C4-2B (cell line): ENCODE measurements around the gene PXT1.

Experiments used
- ZFX ChIP-seq: fragments of 450-650 bp; IDR thresholded peaks from 2 replicates; pipeline ENCODE4 v1.6.1; 2017
- TF ChIP-seq, protein P1 (sequence below): fragments of 450-650 bp; conservative IDR thresholded peaks from 2 replicates; pipeline ENCODE4 v1.5.1; 2017; ENCODE audit warnings: mild to moderate bottlenecking

DNA sequence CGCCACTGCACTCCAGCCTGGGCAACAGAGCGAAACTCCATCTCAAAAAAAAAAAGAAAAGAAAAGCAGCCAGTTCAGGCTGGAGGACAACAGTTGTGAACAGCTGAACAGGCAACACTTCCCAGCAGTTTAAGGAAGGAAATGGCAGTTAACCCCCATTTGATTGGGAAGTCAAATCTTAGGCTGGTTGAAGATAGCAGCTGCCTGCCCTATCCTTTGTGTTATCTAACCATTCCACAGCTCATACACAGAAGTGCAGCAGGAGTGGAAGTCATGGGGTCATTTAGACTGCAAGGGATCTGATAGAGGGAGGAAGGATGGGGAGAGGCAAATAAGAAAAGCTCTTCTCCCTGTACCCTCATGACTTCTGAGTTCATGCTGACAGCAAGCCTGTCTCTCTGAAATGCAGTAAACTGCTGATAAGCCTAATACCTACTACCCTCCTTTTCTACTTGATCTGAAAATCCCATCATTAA, 35.4 kb upstream of the PXT1 start:
- TF ChIP-seq, protein P1, sequence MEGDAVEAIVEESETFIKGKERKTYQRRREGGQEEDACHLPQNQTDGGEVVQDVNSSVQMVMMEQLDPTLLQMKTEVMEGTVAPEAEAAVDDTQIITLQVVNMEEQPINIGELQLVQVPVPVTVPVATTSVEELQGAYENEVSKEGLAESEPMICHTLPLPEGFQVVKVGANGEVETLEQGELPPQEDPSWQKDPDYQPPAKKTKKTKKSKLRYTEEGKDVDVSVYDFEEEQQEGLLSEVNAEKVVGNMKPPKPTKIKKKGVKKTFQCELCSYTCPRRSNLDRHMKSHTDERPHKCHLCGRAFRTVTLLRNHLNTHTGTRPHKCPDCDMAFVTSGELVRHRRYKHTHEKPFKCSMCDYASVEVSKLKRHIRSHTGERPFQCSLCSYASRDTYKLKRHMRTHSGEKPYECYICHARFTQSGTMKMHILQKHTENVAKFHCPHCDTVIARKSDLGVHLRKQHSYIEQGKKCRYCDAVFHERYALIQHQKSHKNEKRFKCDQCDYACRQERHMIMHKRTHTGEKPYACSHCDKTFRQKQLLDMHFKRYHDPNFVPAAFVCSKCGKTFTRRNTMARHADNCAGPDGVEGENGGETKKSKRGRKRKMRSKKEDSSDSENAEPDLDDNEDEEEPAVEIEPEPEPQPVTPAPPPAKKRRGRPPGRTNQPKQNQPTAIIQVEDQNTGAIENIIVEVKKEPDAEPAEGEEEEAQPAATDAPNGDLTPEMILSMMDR: no peak
- no peak for TF ChIP-seq ZFX
